Stimulated activated CD4-positive, alpha-beta T cell treated with anti-CD3 and anti-CD28 coated beads, Interleukin-1b, Interleukin-23, amount 100 ng/mL, for 48 hours (primary cell): ENCODE measurements around the gene CCDC159.
"Not testable (repeated sequence)": the region's sequence is repeated elsewhere in the genome, so short reads cannot be mapped to it uniquely, and the experiment has no call there.

Experiments used
- DNase-seq: peaks from one replicate; pipeline ENCODE4 v3.0.0-alpha.2; 2020

The CCDC159 gene

GRCh38 chr19:11370744-11371143 lies 24.4 kb downstream of the CCDC159 start:
- DNase-seq = no peak

- DNase-seq = no peak
These were observed 27.0 kb downstream of the CCDC159 start for GRCh38 chr19:11373166-11373884.

- no peak for DNase-seq
These were observed 27.6 kb downstream of the CCDC159 start for GRCh38 chr19:11373885-11374432.

GRCh38 chr19:11374433-11375142 lies 28.3 kb downstream of the CCDC159 start, which contains the start of gene SWSAP1:
Gene SWSAP1 (plus strand): TSS chr19:11374666. CDS start chr19:11374681, 15 bp downstream.
- peak; percentile 97 for DNase-seq

GRCh38 chr19:11375143-11375948 lies 29.0 kb downstream of the CCDC159 start:
- DNase-seq = peak; percentile 76

GRCh38 chr19:11377237-11377636 lies 30.9 kb downstream of the CCDC159 start:
- DNase-seq = no peak

- DNase-seq = no peak
These were observed 31.4 kb downstream of the CCDC159 start for GRCh38 chr19:11377756-11378155.

- DNase-seq = no peak
These were observed 32.2 kb downstream of the CCDC159 start for GRCh38 chr19:11378319-11379189.

- DNase-seq = not testable (repeated sequence)
These were observed 33.0 kb downstream of the CCDC159 start for GRCh38 chr19:11379269-11379845.

GRCh38 chr19:11379857-11380350 lies 33.6 kb downstream of the CCDC159 start:
- DNase-seq = no peak

GRCh38 chr19:11380653-11381537 lies 34.6 kb downstream of the CCDC159 start:
- peak; percentile 97 for DNase-seq

- peak; percentile 51 for DNase-seq
These were observed 36.8 kb downstream of the CCDC159 start for GRCh38 chr19:11382898-11383705.

GRCh38 chr19:11383706-11384048 lies 37.4 kb downstream of the CCDC159 start:
- no peak for DNase-seq

- no peak for DNase-seq
These were observed 38.4 kb downstream of the CCDC159 start for GRCh38 chr19:11384778-11385129.

- DNase-seq = no peak
These were observed 41.1 kb downstream of the CCDC159 start for GRCh38 chr19:11387162-11388034.

GRCh38 chr19:11390359-11390758 lies 44.0 kb downstream of the CCDC159 start:
- DNase-seq = no peak

- no peak for DNase-seq
These were observed 44.8 kb downstream of the CCDC159 start for GRCh38 chr19:11390933-11391680.

- no peak for DNase-seq
These were observed 50.8 kb downstream of the CCDC159 start for GRCh38 chr19:11397089-11397610.
